ENCODE data around the gene MAGI1.

Gene MAGI1

GRCh38 chr3:65385805-65386204, 652.9 kb downstream of the MAGI1 start:
- DNase-seq = no peak

- DNase-seq = no peak
These were observed 657.2 kb downstream of the MAGI1 start for GRCh38 chr3:65381496-65382010.

GRCh38 chr3:65379223-65379622, 659.5 kb downstream of the MAGI1 start:
- no peak for DNase-seq

GRCh38 chr3:65377637-65378036, 661.1 kb downstream of the MAGI1 start:
- DNase-seq = no peak

GRCh38 chr3:65376426-65376825, 662.3 kb downstream of the MAGI1 start:
- no peak for DNase-seq

- DNase-seq = no peak
These were observed 667.7 kb downstream of the MAGI1 start for GRCh38 chr3:65371053-65371452.

- no peak for DNase-seq
These were observed 669.9 kb downstream of the MAGI1 start for GRCh38 chr3:65368866-65369265.

- no peak for DNase-seq
These were observed 676.0 kb downstream of the MAGI1 start for GRCh38 chr3:65362688-65363087.

- no peak for DNase-seq
These were observed 677.3 kb downstream of the MAGI1 start for GRCh38 chr3:65361448-65361847.

GRCh38 chr3:65356331-65357248, 682.1 kb downstream of the MAGI1 start:
- DNase-seq = no peak

GRCh38 chr3:65354880-65355279, 683.8 kb downstream of the MAGI1 start:
- DNase-seq = no peak

GRCh38 chr3:65352951-65353350, 685.8 kb downstream of the MAGI1 start:
- DNase-seq = no peak

- no peak for DNase-seq
These were observed 687.0 kb downstream of the MAGI1 start for GRCh38 chr3:65351753-65352152.

GRCh38 chr3:65350801-65351476, 687.8 kb downstream of the MAGI1 start:
- DNase-seq = no peak

GRCh38 chr3:65348398-65348995, 690.2 kb downstream of the MAGI1 start:
- no peak for DNase-seq

GRCh38 chr3:65347166-65347565, 691.6 kb downstream of the MAGI1 start:
- DNase-seq = no peak

GRCh38 chr3:65344846-65345245, 693.9 kb downstream of the MAGI1 start:
- no peak for DNase-seq

- no peak for DNase-seq
These were observed 694.3 kb downstream of the MAGI1 start for GRCh38 chr3:65344444-65344843.

- DNase-seq = no peak
These were observed 695.0 kb downstream of the MAGI1 start for GRCh38 chr3:65343736-65344135.

GRCh38 chr3:65343026-65343425, 695.7 kb downstream of the MAGI1 start:
- DNase-seq = no peak

GRCh38 chr3:65342084-65342683, 696.5 kb downstream of the MAGI1 start:
- no peak for DNase-seq

- DNase-seq = no peak
These were observed 699.5 kb downstream of the MAGI1 start for GRCh38 chr3:65339192-65339740.

- DNase-seq = no peak
These were observed 700.1 kb downstream of the MAGI1 start for GRCh38 chr3:65338571-65338970.

Data from hippocampal formation (tissue), 2 donors.